GM19328 (cell line): Measurements from ENCODE around the gene AGFG2.
A peak's percentile ranks its signal among the peaks of the same experiment; 100 is the strongest.

Experiments
- ATAC-seq: cut with Tn5 transposase; IDR thresholded peaks from one replicate; pipeline ENCODE4 v1.9.1; 2021; ENCODE audit warnings: mild to moderate bottlenecking, moderate library complexity; ENCODE audit not compliant: unreplicated experiment

Gene AGFG2

GRCh38 chr7:100584054-100584682 is 45.2 kb downstream of the AGFG2 start:
- ATAC-seq = no peak

GRCh38 chr7:100584683-100585510 is 45.9 kb downstream of the AGFG2 start:
- no peak for ATAC-seq

- no peak for ATAC-seq
Measured at GRCh38 chr7:100585511-100586265, 46.7 kb downstream of the AGFG2 start, which contains the start of gene LRCH4. LRCH4 (minus strand) TSS chr7:100586129; CDS start chr7:100586100, 29 bp downstream.

GRCh38 chr7:100586266-100587025 is 47.4 kb downstream of the AGFG2 start, which contains the start of gene FBXO24:
FBXO24 (plus strand) TSS chr7:100586328; CDS start chr7:100586626, 298 bp downstream.
- ATAC-seq = peak; percentile 91

- ATAC-seq = no peak
Measured at GRCh38 chr7:100588438-100588837, 49.4 kb downstream of the AGFG2 start.

GRCh38 chr7:100589341-100589947 is 50.4 kb downstream of the AGFG2 start:
- ATAC-seq = no peak

GRCh38 chr7:100590077-100590737 is 51.2 kb downstream of the AGFG2 start:
- ATAC-seq = no peak

GRCh38 chr7:100591596-100591995 is 52.6 kb downstream of the AGFG2 start:
- no peak for ATAC-seq

- ATAC-seq = no peak
Measured at GRCh38 chr7:100595188-100595587, 56.2 kb downstream of the AGFG2 start.

GRCh38 chr7:100598425-100598824 is 59.4 kb downstream of the AGFG2 start:
- ATAC-seq = no peak

GRCh38 chr7:100599911-100600729 is 61.1 kb downstream of the AGFG2 start:
- ATAC-seq = no peak

- no peak for ATAC-seq
Measured at GRCh38 chr7:100600730-100601038, 61.7 kb downstream of the AGFG2 start.

- ATAC-seq = no peak
Measured at GRCh38 chr7:100602889-100603725, 64.1 kb downstream of the AGFG2 start.

GRCh38 chr7:100603726-100604027 is 64.7 kb downstream of the AGFG2 start:
- ATAC-seq = no peak

GRCh38 chr7:100604028-100604975 is 65.3 kb downstream of the AGFG2 start:
- no peak for ATAC-seq

- no peak for ATAC-seq
Measured at GRCh38 chr7:100604976-100605911, 66.2 kb downstream of the AGFG2 start.
